Right lobe of liver (tissue), 4 donors: ENCODE results near the gene CCDC34.

Source experiments
- POLR2A ChIP-seq: fragments of 450-650 bp; IDR thresholded peaks from one replicate; pipeline ENCODE4 v1.6.1; 2017; ENCODE audit warnings: antibody characterized with exemption, mild to moderate bottlenecking
- TF ChIP-seq, protein P1 (sequence below), 4 donors: fragments of 200-600 bp in 3 of 4; fragments of 450-650 bp in 1 of 4; IDR thresholded peaks; one replicate each; pipeline versions ENCODE4 v1.5.1 to v1.8.0; 2016 to 2022; ENCODE audit warnings: antibody characterized with exemption in 4 of 4, mild to moderate bottlenecking in 2 of 4
- donor health status: DM: no; HTN: no; CAD: no.
- donor health status: DM: no; HTN: no; CAD: no.
- donor health status: DM: no; HTN: yes; CAD: no.

DNA sequence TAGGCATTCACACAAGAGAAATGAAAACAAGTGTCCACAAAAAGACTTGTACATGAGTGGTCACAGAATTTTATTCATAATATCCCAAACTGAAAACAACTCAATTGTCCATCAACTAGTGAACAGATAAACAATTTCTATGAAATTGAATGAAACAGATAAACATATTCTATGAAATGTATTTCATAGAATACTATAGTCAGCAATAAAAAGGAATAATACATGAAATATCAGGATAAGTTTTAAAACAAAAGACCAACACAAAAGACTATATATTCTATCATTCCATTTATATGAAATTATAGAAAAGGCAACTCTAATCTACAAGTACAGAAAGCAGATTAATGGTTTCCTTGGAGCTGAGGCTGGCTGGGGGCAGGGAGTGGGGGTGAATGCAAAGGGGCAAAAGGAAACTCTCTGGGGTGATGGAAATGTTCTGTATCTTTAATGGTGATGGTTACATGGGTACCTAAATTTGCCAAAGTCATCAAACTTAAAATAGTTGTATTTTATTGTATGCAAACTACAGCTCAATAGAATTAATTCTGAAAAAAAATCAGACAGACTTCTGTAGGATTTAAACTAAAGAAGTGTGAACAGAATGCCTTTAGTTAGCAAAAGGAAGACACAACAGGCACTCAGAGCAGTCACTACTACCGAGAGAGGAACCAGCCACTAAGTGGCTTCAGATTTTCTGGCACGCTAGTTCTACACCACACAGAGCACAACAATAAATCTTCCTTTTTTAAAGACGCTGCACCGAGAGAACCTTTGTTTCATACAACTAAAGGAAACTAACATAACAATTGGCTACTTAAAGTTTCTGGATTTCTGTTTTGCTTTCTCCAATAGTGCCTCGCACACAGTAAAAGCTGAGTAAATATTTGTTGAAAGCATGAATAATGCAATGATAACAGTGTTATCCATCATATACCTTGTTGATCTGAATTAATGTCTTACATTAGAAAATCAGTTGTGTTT lies 15.4 kb downstream of the CCDC34 start:
- TF ChIP-seq, protein P1, sequence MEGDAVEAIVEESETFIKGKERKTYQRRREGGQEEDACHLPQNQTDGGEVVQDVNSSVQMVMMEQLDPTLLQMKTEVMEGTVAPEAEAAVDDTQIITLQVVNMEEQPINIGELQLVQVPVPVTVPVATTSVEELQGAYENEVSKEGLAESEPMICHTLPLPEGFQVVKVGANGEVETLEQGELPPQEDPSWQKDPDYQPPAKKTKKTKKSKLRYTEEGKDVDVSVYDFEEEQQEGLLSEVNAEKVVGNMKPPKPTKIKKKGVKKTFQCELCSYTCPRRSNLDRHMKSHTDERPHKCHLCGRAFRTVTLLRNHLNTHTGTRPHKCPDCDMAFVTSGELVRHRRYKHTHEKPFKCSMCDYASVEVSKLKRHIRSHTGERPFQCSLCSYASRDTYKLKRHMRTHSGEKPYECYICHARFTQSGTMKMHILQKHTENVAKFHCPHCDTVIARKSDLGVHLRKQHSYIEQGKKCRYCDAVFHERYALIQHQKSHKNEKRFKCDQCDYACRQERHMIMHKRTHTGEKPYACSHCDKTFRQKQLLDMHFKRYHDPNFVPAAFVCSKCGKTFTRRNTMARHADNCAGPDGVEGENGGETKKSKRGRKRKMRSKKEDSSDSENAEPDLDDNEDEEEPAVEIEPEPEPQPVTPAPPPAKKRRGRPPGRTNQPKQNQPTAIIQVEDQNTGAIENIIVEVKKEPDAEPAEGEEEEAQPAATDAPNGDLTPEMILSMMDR (IDR thresholded peaks at IDR 0.05), result no peak
- no peak for TF ChIP-seq POLR2A
